GM23338 (cell line): ENCODE data around the gene OR6C70. TPM values are rescaled to one million over a fixed set of nuclear protein-coding genes. Genes with fewer than 3 reads are reported as not detected.

Experiments used
- ATAC-seq: fragments of 200-7000 bp; cut with Tn5 transposase; 3 replicates; pipeline ENCODE4 v1.9.1; 2020
- DNase-seq: peaks from one replicate; pipeline ENCODE4 v3.0.0-alpha.2; 2015; ENCODE audit warnings: low spot score
- H2AFZ ChIP-seq: fragments of 200-600 bp; sonication (generic); 2 replicates; pipeline ENCODE4 v1.8.0; 2016; ENCODE audit warnings: antibody characterized with exemption, mild to moderate bottlenecking, moderate library complexity
- H3F3A ChIP-seq: fragments of 200-600 bp; sonication (generic); replicated peaks from 2 replicates; pipeline ENCODE4 v1.8.0; 2017; ENCODE audit warnings: antibody characterized with exemption, mixed run types, low read depth
- H3K27ac ChIP-seq: fragments of 200-600 bp; sonication (generic); 2 replicates; pipeline ENCODE4 v1.6.1; 2016; ENCODE audit warnings: low read depth
- H3K27me3 ChIP-seq: fragments of 200-600 bp; sonication (generic); 2 replicates; pipeline ENCODE4 v1.8.0; 2016; ENCODE audit warnings: mild to moderate bottlenecking, mixed run types, moderate library complexity; ENCODE audit not compliant: insufficient read depth
- H3K36me3 ChIP-seq: fragments of 200-600 bp; sonication (generic); 2 replicates; pipeline ENCODE4 v1.8.0; 2016; ENCODE audit warnings: mild to moderate bottlenecking; ENCODE audit not compliant: insufficient read depth
- H3K4me1 ChIP-seq: fragments of 200-600 bp; sonication (generic); 2 replicates; pipeline ENCODE4 v1.8.0; 2016; ENCODE audit warnings: mild to moderate bottlenecking, moderate library complexity; ENCODE audit not compliant: insufficient read depth
- H3K4me2 ChIP-seq: fragments of 200-600 bp; sonication (generic); 2 replicates; pipeline ENCODE4 v1.7.1; 2017; ENCODE audit warnings: mixed run types
- H3K4me3 ChIP-seq: fragments of 200-600 bp; sonication (generic); 2 replicates; pipeline ENCODE4 v1.6.1; 2016; ENCODE audit warnings: mixed run types
- H3K79me2 ChIP-seq: fragments of 200-600 bp; sonication (generic); replicated peaks from 2 replicates; pipeline ENCODE4 v1.8.0; 2017; ENCODE audit warnings: mild to moderate bottlenecking; ENCODE audit not compliant: insufficient read depth
- H3K9me2 ChIP-seq: fragments of 200-600 bp; sonication (generic); 2 replicates; pipeline ENCODE4 v1.8.0; 2017; ENCODE audit not compliant: insufficient read depth
- H4K20me1 ChIP-seq: fragments of 200-600 bp; sonication (generic); replicated peaks from 2 replicates; pipeline ENCODE4 v1.8.0; 2017; ENCODE audit warnings: mild to moderate bottlenecking; ENCODE audit not compliant: insufficient read depth
- H3K27ac Mint-ChIP-seq: 2 replicates; pipeline ENCODE4 v1.8.0; 2020; ENCODE audit warnings: inconsistent platforms, mild to moderate bottlenecking, moderate library complexity, mixed read lengths
- H3K27me3 Mint-ChIP-seq: 3 replicates; pipeline ENCODE4 v1.8.0; 2022; ENCODE audit warnings: low read depth, mild to moderate bottlenecking, moderate library complexity, mixed read lengths, inconsistent platforms; ENCODE audit not compliant: insufficient read depth, poor library complexity
- H3K36me3 Mint-ChIP-seq: 3 replicates; pipeline ENCODE4 v1.8.0; 2021; ENCODE audit warnings: low read depth, mild to moderate bottlenecking, inconsistent platforms, moderate library complexity, mixed read lengths
- H3K4me1 Mint-ChIP-seq: 3 replicates; pipeline ENCODE4 v1.8.0; 2020; ENCODE audit warnings: mild to moderate bottlenecking, inconsistent platforms, mixed read lengths
- H3K4me3 Mint-ChIP-seq: 3 replicates; pipeline ENCODE4 v1.8.0; 2021; ENCODE audit warnings: moderate library complexity, mild to moderate bottlenecking, inconsistent platforms, mixed read lengths
- H3K9me3 Mint-ChIP-seq: 3 replicates; pipeline ENCODE4 v1.8.0; 2020; ENCODE audit warnings: moderate library complexity, mild to moderate bottlenecking, inconsistent platforms, mixed read lengths
- JUNB ChIP-seq: IDR thresholded peaks from one replicate; pipeline ENCODE4 v1.6.1; 2016; ENCODE audit warnings: antibody characterized with exemption; ENCODE audit not compliant: unreplicated experiment
- NANOG ChIP-seq: IDR thresholded peaks from 2 replicates; pipeline ENCODE4 v1.6.1; 2016; ENCODE audit warnings: antibody characterized with exemption, borderline replicate concordance
- REST ChIP-seq: IDR thresholded peaks from one replicate; pipeline ENCODE4 v1.6.1; 2018; ENCODE audit warnings: antibody characterized with exemption; ENCODE audit not compliant: unreplicated experiment
- STAT1 ChIP-seq: IDR thresholded peaks from one replicate; pipeline ENCODE4 v1.6.1; 2016; ENCODE audit warnings: antibody characterized with exemption; ENCODE audit not compliant: unreplicated experiment
- ZNF331 ChIP-seq: fragments of 250-450 bp; sonication (Bioruptor Pico); IDR thresholded peaks from 2 replicates; pipeline ENCODE4 v1.5.0; 2020; ENCODE audit warnings: low read depth, mild to moderate bottlenecking, moderate library complexity
- polyA plus RNA-seq: library from polyadenylated mRNA; unstranded; fragments of >200 nt; fragmentation: Nextera tagmentation; extraction: Ambion mirVana; gene quantifications from 2 replicates; pipeline ENCODE4 v1.2.1, GENCODE V29; 2016
- total RNA-seq: library from RNA; depleted of rRNA; stranded (reverse); fragments of >200 nt; shearing (Covaris generic); gene quantifications from 2 replicates; pipeline ENCODE4 v1.2.3, GENCODE V29; 2014
- TF ChIP-seq, protein P1 (sequence below), 2 experiments: fragments of 200-600 bp in 1 of 2; sonication (generic) in 1 of 2; conservative IDR thresholded peaks; 2 replicates each; pipeline versions ENCODE4 v1.5.1 to v1.6.1; 2016 to 2017; ENCODE audit warnings: antibody characterized with exemption in 2 of 2, low read depth in 2 of 2, mild to moderate bottlenecking in 2 of 2, moderate library complexity in 1 of 2

The OR6C70 gene
- total and polyA plus RNA-seq, 2 experiments from 2014 or later: not detected

DNA sequence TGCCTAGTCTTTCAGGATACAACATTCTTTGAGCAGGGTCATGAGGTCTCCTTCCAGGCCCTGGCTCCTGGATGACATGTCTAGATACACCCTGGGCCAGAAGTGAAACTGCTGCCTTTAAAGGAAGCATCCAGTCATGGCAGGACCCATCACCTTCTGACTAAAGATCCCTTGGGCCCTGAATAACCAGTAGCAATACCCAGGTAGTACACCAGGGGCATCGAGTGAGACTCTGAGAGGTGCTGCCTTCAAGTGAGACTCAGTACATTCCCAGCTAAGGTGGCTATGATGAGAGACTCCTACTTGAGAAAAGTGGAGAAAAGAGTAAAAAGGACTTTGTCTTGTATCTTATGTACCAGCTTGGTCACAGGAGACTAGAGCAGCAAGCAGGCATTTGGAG, 45.8 kb upstream of the OR6C70 start:
- Histone ChIP-seq H3K4me2 (no peak overlapping the region), H3F3A (no peaks in the 10 kb centered on the region), H3K4me3 (no peak overlapping the region), H2AFZ (no peak overlapping the region), H3K36me3 (no peaks in the 10 kb centered on the region), H3K9me2 (peaks cover 3% of the 10 kb centered on the region; the same call in 1 of the 2 replicates), H3K27ac (no peak overlapping the region), H3K4me1 (no peaks in the 10 kb centered on the region), H3K79me2 (no peaks in the 10 kb centered on the region), H3K27me3 (no peaks in the 10 kb centered on the region), H4K20me1 (no peaks in the 10 kb centered on the region)
- Mint-ChIP-seq H3K27ac (no peak overlapping the region), H3K4me3 (no peak overlapping the region), H3K27me3 (no peaks in the 10 kb centered on the region), H3K36me3 (peaks cover 10% of the 10 kb centered on the region; the same call in 1 of the 3 replicates), H3K4me1 (no peaks in the 10 kb centered on the region), H3K9me3 (peaks cover 26% of the 10 kb centered on the region)
- ATAC-seq: peak; percentile 59
- TF ChIP-seq, protein P1, sequence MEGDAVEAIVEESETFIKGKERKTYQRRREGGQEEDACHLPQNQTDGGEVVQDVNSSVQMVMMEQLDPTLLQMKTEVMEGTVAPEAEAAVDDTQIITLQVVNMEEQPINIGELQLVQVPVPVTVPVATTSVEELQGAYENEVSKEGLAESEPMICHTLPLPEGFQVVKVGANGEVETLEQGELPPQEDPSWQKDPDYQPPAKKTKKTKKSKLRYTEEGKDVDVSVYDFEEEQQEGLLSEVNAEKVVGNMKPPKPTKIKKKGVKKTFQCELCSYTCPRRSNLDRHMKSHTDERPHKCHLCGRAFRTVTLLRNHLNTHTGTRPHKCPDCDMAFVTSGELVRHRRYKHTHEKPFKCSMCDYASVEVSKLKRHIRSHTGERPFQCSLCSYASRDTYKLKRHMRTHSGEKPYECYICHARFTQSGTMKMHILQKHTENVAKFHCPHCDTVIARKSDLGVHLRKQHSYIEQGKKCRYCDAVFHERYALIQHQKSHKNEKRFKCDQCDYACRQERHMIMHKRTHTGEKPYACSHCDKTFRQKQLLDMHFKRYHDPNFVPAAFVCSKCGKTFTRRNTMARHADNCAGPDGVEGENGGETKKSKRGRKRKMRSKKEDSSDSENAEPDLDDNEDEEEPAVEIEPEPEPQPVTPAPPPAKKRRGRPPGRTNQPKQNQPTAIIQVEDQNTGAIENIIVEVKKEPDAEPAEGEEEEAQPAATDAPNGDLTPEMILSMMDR (conservative IDR thresholded peaks at IDR 0.05; ENCODE audit: low read depth in 2 of 2): peak; percentile 33 to 47; a peak in 3 of 4 replicates
- no peak for TF ChIP-seq NANOG
- peak; percentile 33 for DNase-seq

DNA sequence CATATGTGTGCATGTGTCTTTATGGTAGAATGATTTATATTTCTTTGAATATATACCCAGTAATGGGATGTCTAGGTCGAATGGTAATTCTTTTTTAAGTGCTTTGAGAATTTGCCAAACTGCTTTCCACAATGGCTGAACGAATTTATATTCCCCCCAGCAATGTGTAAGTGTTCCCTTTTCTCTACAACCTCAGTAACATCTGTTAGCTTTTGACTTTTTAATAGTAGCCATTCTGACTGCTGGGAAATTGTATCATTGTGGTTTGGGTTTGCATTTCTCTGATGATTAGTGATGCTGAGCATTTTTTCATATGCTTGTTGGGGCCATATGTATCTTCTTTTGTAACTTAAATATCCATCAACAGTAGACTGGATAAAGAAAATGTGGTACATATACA, 31.7 kb upstream of the OR6C70 start:
- H3K4me2 ChIP-seq: no peak overlapping the region
- H3K4me1 ChIP-seq: no peaks in the 10 kb centered on the region
- H3K4me3 ChIP-seq: no peak overlapping the region
- DNase-seq (no peak), ATAC-seq (no peak)
- no peak overlapping the region for H2AFZ ChIP-seq
- H3K79me2 ChIP-seq: no peaks in the 10 kb centered on the region
- no peaks in the 10 kb centered on the region for H4K20me1 ChIP-seq
- Mint-ChIP-seq H3K36me3 (no peaks in the 10 kb centered on the region), H3K27me3 (no peaks in the 10 kb centered on the region), H3K9me3 (peaks cover 2% of the 10 kb centered on the region; the same call in 2 of the 3 replicates), H3K27ac (no peak overlapping the region), H3K4me1 (no peaks in the 10 kb centered on the region), H3K4me3 (no peak overlapping the region)
- no peaks in the 10 kb centered on the region for H3F3A ChIP-seq
- TF ChIP-seq STAT1 (no peak), JUNB (no peak), ZNF331 (no peak), REST (no peak)
- H3K36me3 ChIP-seq: no peaks in the 10 kb centered on the region
- no peaks in the 10 kb centered on the region for H3K9me2 ChIP-seq
- no peak overlapping the region for H3K27ac ChIP-seq
- no peaks in the 10 kb centered on the region for H3K27me3 ChIP-seq
